Stimulated activated CD8-positive, alpha-beta memory T cell treated with anti-CD3 and anti-CD28 coated beads, Interleukin-7, amount 100 ng/mL, for 1 hour (primary cell): Measurements from ENCODE around the gene DSPP.
A peak's percentile ranks its signal among the peaks of the same experiment; 100 is the strongest.
"Not testable (repeated sequence)": the region's sequence is repeated elsewhere in the genome, so short reads cannot be mapped to it uniquely, and the experiment has no call there.

ENCODE experiments used
- DNase-seq, 2 donors: peaks; one replicate each; pipeline ENCODE4 v3.0.0-alpha.2; 2020; ENCODE audit warnings: low read depth in 2 of 2

Gene DSPP

DNA sequence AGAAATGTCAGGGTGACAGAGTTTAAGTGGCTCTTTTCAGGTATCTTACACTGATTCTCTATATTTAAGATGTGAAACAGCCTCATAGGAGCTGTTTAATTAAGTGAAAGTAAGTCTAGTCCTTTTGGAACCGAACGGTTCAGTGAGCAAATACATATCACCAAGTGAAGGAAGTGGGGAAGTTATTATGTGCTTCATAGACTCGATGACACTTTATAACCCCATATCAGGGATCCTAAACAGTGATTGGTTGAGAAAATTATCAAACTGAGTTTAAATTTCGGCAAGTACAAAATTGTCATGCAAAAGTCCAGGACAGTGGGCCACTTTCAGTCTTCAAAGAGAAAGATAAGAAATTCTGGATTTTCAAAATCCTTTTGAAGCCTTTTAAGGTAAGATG, at the start of gene DSPP:
Gene DSPP, plus strand, starts transcription at position 301 of the 400 bp plus-strand sequence. CDS start 2,380 bp downstream, outside the sequence.
- no peak for DNase-seq

DNA sequence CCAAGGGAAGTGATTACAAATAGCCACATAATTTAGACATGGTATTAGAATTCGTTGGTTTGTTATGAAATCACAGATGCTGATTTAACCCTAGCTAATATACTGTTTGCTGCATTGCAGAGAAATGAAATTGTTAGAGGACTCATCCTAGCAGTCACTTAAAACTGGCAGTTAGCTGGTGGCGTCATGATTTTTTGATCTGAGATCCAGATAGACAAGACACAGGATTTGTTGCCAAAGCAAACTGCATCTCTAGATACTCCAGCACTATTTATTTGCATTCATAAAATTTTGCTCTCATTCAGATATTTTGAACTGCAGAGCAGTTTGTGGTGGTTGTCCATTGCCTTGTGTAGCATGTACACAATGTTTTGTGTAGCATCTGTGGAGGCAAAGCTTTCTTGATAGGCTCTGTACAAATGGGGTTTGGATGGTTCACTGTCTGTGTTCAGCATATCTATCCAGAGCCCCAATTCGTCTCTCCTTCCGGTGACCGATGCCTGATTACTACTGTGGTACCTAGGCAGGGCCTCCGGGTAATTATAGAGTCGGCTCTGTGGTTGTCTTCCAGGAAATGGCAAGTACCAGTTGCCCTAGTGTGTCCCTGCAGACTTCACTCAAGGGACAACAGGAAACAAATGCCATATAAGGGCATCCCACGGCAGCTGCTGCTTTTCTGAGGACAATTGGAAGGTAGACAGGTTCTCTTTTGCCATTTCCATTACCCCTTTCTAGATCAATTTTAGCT, 49.1 kb upstream of the DSPP start:
- DNase-seq, result peak in 1 of 2 donors; percentile 4

DNA sequence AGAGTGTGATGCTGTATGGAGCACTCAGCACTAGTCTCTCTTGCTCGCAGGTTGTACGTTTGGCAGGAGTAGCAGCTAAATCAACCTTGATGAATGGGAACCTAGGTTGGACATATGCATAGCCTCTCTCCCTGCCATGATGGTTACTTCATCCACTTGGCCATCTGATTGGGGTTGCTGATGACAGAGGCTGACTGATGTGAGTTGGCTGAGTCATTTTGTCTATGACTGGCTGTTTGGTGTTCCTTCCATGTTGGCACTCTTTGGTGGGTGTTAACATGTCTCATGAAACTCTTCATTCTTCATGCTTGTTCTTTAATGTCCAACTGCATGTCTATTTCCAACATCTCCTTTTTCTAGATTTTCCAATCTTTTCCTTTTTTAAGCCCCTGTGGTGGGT, 47.5 kb upstream of the DSPP start:
- DNase-seq, result no peak

DNA sequence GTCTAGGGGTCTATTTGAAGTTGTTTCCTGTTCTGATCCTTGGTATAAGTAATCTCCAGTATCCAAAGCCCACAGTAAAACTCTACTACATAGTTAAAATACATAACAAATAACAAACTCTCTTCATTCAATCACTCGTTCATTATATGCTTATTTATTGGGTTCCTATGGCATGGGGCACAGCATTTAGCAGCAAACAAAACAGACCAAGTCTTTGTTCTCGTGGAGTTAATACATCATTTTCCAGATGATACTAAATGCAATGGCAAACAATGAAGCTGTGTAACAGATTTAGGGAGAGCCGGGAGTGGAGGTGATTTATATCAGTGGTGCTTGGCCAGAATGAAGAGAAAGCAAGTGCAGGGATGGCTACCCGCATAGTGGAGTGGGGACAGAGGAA, 42.6 kb upstream of the DSPP start:
- DNase-seq, result no peak

DNA sequence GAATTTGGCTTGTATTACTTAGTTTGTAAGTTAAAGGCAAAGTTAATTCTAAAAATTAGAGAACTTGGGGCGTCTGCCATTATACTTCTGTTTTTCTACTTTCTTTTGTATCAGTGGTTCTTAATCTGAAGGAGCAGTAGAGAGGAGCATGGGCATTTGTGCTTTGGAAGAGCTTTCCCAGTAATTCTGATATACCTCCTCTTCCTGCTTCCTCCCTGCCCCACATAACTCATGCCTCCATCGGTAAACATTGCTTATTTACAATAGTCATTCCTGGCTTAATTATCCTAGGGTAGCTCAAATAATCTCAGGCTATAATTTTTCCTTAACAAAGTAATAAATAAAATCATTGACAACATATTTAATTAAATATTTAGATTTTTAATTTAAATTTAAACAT, 42.1 kb upstream of the DSPP start:
- no peak for DNase-seq

DNA sequence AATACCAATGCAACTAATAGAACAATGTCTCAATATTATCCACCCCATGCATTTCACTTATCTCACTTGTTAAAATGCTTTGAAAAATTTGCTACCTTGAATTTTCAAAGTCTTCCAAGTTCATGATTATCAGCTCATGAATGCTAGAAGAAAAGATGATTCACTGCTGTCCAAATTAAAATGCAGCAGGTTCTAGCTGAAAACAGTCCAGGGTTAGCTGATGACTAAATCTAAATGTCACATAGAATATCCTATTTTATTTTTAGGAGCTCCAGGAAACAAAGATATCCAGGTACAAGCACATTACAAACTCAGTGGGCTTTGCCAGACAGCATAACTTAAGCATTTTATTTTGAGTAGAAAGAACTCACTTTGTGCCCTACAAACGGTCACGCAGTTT, 41.1 kb upstream of the DSPP start:
- no peak for DNase-seq

DNA sequence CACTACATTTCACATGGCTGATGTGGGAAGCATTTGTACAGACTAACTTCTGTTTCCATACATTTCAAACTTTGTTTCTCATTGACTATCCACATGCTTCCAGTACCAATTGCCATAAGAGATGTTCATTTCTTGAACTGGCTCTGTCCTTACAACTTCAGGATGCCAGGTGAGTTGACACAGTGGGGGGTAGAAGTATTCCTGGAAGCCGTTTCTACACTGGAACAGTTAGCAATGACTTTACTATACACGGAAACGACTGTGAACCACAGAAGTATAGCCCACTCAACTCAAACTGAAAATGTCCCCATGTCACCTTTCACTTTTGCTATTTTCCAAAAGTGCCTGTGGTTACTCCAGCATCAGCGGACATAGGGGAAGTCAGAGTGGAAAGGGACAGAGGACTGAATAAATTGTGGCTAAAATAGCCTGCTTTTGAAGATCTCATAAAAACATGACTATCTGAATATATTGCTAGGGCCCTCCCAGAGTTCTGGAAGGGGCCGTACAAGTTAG, 38.0 kb upstream of the DSPP start:
- DNase-seq, result no peak

DNA sequence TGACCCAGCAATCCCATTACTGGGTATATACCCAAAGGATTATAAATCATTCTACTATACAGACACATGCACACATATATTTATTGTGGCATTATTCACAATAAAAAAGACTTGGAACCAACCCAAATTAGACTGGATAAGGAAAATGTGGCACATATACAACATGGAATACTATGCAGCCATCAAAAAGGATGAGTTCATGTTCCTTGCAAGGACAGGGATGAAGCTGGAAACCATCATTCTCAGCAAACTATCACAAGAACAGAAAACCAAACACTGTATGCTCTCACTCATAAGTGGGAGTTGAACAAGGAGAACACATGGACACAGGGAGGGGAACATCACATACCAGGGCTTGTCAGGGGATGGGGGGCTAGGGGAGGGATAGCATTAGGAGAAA, 34.0 kb upstream of the DSPP start:
- DNase-seq, result not testable (repeated sequence)

DNA sequence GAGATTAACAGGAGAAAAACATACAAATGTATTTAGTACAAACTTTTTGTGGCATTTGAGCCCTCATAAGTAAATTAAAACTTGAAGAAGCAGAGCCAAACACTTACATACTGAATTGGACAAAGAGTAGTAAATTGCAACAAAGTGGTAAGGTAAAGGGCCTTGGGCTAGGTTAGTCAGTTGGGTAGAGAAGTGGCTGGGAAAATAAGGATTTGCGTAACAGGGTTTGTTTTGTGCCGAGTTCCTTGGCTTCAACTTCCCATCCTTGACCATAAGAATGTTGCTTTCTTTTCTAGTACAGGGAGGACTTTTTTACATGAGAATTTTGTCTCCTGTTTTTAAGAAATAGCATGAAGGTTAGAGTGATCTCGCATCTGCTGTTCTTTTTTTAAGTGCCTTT, 33.3 kb upstream of the DSPP start:
- DNase-seq, result no peak

DNA sequence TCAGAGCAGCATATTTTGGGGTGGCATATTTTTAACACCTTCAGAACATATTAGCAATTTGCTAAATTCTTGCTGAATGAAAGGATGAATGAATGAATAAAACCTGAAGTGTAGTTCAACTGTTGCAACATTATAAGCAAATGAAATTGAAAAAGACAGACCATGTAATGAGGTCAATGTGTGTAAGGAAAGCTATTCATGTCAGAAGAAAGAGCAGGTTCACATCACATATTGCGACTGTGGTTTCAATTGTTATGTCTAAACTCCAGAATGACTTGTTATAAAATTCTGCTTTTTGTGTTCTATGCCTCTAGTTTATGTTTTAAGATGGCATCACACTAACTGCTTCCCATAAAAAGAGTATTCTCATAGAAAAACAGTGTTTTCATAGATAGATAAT, 32.9 kb upstream of the DSPP start:
- DNase-seq, result no peak

DNA sequence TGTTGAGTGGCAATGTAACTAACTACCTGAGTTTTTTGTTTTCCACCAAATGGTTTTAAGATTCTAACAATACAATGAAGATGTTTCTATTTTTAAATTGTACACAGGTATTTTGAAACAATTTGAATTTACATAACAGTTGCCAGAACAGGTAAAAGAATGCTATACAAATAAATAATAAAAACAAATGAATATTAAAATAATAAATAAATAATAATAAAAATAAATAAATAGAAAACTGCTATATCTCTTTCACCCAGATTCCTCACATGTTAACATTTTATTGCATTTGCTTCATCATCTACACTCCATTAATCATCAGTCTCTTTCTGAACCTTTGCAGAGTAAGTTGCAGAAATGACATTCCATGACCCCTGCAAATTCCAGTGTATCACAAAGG, 32.3 kb upstream of the DSPP start:
- no peak for DNase-seq

DNA sequence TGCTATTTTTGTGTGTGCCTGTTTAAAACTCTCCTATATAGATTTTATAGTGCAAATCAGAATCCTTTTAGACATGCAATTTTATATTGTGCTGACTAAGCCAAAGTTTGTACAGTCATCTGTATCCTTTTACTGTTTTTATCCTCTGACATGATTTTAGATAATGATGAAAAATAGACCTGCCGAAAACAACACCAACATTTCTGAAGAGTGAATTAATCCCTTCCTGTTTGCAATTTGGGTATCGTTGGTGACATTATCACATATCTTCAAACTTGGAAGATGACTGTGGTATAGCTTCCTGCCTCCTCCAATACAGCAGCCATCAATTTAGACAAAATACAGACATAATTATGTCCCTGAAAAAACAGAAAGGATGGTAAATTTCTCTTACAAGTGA, 28.9 kb upstream of the DSPP start:
- DNase-seq, result no peak

DNA sequence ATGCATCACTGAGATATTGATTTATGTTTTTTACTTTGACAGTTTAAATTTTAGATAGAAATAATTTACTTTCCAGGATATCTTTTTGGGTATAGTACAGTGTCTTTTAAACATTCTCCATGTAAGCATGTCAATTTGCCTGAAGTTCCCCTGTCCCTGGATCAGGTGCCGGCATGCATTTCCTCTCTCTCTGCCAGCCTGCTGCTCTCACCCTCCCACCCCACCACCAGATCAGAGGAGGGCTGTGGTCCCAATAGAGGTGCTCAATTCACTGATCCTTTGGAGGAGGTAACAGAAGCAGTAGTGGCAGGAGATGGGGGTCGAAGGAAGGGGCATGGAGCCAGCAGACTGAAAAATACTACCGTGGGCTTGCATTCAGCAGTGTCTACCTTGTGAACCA, 28.3 kb upstream of the DSPP start:
- DNase-seq, result no peak

DNA sequence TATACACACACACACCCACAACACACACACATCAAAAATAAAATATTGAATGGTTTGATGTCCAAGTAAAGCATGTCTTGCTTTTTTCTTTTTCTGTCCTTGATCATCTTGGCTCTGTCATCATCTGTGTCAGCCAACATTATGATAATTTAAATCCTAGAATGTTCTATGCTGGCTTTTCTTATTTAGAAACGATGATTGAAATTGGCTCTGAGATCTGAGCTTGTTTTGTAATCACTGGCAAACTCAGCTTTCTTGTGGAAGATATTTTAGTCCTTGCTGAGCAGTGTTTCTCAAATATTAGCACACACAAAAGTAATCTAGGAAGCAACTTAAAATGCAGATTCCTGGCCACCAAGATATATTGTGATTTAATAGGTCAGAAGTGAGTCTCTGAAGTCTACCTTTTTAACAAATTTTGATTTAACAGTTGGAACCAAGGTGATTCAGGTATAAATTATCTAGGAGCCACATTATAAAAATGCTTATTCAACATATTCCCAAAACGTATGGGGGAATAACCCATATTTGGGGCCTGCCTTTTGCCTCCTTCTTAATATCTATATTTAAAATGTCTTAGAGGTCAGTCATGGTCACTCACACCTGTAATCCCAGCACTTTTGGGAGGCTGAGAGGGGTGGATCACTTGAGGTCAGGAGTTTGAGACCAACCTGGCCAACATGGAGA, 24.0 kb upstream of the DSPP start:
- DNase-seq, result no peak

DNA sequence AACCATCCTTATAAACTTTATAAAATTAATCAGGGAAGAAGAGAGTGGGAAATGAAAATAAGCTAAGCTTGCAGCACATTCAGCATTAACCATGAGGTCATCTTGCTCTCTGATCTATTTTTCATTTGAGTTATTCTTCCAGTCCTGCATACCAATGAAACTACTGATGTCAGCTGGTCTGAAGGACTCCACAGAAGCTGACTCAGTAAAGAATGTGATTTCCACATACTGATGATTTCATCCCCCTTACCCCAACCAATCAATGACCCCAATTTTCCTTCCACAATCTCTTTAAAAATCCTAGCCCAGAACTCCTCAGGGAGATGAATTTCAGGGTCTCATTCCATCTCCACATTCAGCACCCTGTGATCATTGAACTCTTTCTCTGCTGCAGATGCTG, 18.8 kb upstream of the DSPP start:
- no peak for DNase-seq

DNA sequence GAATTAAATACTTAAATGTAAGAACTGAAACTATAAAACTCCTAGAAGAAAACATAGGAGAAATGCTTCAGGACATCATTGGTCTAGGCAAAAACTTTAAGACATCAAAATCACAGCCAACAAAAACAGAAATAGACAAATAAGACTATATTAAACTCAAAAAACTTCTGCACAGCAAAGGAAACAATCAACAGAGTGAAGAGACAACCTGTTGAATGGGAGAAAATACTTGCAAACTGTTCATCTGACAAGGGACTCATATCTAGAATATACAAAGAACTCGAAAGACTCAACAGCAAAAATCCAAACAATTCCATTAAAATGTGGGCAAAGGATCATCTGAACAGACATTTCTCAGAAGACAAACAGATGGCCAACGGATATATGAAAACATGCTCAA, 16.2 kb upstream of the DSPP start:
- DNase-seq, result no peak

DNA sequence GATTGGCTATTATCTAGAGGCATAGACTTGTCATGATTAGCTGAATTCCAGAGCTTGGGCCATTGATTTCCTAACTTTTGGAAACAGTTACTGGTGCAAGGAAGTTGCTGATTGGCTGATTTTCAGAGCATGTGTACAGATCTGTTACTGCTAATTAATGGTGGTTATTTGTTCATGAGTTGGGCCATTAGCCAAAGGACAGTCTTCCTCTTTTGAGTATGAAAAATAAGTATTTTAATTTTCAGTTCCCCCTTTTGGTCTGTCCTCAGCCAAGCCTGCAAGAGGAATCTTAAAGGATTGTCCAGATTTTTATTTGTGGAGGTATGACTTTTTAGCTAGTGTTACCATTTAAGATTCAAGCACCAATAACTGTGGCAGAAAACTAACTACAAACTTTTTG, 7.0 kb upstream of the DSPP start:
- DNase-seq, result no peak

DNA sequence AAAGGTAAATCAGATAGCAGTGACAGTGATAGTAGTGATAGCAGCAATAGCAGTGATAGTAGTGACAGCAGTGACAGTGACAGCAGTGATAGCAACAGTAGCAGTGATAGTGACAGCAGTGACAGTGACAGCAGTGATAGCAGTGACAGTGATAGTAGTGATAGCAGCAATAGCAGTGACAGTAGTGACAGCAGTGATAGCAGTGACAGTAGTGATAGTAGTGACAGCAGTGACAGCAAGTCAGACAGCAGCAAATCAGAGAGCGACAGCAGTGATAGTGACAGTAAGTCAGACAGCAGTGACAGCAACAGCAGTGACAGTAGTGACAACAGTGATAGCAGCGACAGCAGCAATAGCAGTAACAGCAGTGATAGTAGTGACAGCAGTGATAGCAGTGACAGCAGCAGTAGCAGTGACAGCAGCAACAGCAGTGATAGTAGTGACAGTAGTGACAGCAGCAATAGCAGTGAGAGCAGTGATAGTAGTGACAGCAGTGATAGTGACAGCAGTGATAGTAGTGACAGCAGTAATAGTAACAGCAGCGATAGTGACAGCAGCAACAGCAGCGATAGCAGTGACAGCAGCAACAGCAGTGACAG, 6.1 kb downstream of the DSPP start:
- DNase-seq, result no peak

DNA sequence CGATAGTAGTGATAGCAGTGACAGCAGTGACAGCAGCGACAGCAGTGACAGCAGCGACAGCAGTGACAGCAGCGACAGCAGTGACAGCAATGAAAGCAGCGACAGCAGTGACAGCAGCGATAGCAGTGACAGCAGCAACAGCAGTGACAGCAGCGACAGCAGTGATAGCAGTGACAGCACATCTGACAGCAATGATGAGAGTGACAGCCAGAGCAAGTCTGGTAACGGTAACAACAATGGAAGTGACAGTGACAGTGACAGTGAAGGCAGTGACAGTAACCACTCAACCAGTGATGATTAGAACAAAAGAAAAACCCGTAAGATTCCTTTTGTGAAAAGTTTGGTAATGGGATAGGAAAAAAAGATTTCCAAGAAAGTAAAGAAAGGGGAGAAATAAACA, 7.9 kb downstream of the DSPP start:
- DNase-seq, result no peak

DNA sequence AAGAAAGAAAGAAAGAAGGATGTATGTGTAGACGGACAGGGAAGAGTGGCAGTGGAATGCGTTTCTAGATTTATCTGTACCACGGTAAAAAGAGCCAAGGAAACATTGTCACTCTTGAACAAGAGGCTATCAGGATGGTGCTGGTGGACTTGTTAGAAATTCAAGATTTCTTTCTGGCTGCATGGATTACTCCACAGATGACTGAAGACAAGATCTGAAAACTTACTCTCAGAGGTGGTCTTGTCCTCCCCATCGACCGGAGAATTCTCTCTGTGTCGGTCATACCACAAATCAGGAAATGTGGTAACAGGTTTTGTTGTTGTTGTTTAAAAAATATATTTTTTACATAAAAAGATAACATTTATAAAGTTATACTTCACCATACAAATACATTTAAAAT, 11.8 kb downstream of the DSPP start:
- DNase-seq, result no peak

DNA sequence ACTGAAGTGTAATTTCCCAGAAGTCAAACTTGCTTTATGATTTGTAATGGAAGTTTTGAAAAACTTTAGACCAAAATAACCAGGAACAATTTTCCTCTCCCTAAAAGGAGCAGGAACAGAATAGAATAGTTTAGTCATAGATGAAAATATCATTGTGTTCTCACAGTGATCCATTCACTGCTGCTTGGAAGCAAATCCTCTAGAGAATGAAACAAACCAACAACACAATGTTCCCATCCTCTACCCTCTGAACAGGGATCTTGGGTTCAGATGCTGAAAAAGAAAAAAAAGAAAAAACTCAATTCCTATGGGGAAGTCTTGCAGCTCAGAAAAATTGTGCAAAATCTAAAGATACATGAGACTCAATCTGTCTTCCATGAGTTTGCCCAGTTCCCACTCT, 12.2 kb downstream of the DSPP start:
- no peak for DNase-seq

DNA sequence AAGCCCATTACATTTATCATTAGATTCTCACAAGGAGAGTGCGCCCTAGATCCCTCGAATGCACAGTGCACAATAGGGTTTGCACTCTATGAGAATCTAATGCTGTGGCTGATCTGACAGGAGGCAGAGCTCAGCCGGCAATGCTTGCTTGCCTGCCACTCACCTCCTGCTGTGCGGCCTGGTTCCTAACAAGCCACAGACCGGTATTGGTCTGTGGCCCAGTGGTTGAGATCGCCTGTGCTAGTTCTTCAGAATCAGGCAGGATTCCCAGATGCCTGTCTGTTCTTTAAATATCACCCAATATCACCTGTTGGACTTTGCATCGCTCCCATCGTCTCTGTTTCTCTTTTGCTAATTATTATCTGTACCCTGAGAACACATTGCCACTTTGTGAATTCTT, 14.0 kb downstream of the DSPP start:
- DNase-seq, result no peak

DNA sequence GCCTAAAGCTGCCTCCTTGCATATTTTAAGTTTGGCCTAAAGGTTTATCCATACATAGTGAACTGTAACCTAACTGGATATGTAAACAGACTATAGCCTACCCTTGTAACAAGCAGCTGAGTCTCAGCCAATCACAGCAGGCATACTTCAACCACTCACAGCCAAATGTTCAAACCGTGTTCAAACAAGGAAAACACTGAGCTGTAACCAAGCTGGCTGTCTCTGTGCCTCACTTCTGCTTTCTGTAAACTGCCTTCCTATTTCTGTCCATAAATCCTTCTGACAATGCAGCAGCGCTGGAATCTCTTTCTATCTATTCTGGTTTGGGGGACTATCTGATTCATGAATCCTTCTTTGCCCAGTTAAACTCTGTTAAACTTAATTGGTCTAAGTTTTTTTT, 16.4 kb downstream of the DSPP start:
- DNase-seq, result no peak
